NT2/D1 (cell line): ENCODE data around the gene ZNF688.

ENCODE experiments used
- SUZ12 ChIP-seq: IDR thresholded peaks from 2 replicates; pipeline ENCODE4 v1.6.1; 2011; ENCODE audit not compliant: insufficient read length, insufficient read depth; ENCODE audit errors: extremely low read depth
- YY1 ChIP-seq: IDR thresholded peaks from 2 replicates; pipeline ENCODE4 v1.6.1; 2011; ENCODE audit not compliant: insufficient read length, insufficient read depth
- ZNF274 ChIP-seq: IDR thresholded peaks from 2 replicates; pipeline ENCODE4 v1.6.1; 2011; ENCODE audit warnings: mild to moderate bottlenecking, low read depth, low read length

GRCh38 chr16:30554557-30555314 is 16.8 kb downstream of the ZNF688 start:
- TF ChIP-seq SUZ12, result no peak
- no peak for TF ChIP-seq ZNF274
- TF ChIP-seq YY1, result no peak
